SK-N-SH (cell line): Measurements from ENCODE around the gene UNCX.

Source experiments
- EP300 ChIP-seq, 2 experiments: IDR thresholded peaks; 2 replicates each; pipeline versions ENCODE4 v1.4.0 to v1.6.1; 2012; ENCODE audit warnings: borderline replicate concordance in 1 of 2, low read depth in 1 of 2, low read length in 1 of 2
- IRF3 ChIP-seq: fragments of 150-350 bp; IDR thresholded peaks from 2 replicates; pipeline ENCODE4 v1.6.1; 2016; ENCODE audit warnings: mild to moderate bottlenecking, low read depth, low read length
- JUND ChIP-seq: IDR thresholded peaks from 2 replicates; pipeline ENCODE4 v1.4.0; 2012
- POLR2AphosphoS5 ChIP-seq: IDR thresholded peaks from 2 replicates; pipeline ENCODE4 v1.6.1; 2012; ENCODE audit warnings: low read depth, low read length
- REST ChIP-seq: IDR thresholded peaks from 2 replicates; pipeline ENCODE4 v1.6.1; 2012; ENCODE audit warnings: mild to moderate bottlenecking, low read depth, low read length, moderate library complexity
- TEAD4 ChIP-seq: IDR thresholded peaks from 2 replicates; pipeline ENCODE4 v1.4.0; 2012; ENCODE audit warnings: mild to moderate bottlenecking, borderline replicate concordance; ENCODE audit not compliant: insufficient read depth
- TF ChIP-seq, protein P1 (sequence below): fragments of 200-600 bp; sonication (generic); IDR thresholded peaks from 2 replicates; pipeline ENCODE4 v1.6.1; 2017; ENCODE audit warnings: antibody characterized with exemption, mild to moderate bottlenecking, moderate library complexity

GRCh38 chr7:1284743-1285458 is 52.2 kb downstream of the UNCX start:
- TF ChIP-seq, protein P1, sequence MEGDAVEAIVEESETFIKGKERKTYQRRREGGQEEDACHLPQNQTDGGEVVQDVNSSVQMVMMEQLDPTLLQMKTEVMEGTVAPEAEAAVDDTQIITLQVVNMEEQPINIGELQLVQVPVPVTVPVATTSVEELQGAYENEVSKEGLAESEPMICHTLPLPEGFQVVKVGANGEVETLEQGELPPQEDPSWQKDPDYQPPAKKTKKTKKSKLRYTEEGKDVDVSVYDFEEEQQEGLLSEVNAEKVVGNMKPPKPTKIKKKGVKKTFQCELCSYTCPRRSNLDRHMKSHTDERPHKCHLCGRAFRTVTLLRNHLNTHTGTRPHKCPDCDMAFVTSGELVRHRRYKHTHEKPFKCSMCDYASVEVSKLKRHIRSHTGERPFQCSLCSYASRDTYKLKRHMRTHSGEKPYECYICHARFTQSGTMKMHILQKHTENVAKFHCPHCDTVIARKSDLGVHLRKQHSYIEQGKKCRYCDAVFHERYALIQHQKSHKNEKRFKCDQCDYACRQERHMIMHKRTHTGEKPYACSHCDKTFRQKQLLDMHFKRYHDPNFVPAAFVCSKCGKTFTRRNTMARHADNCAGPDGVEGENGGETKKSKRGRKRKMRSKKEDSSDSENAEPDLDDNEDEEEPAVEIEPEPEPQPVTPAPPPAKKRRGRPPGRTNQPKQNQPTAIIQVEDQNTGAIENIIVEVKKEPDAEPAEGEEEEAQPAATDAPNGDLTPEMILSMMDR = no peak
- TF ChIP-seq EP300 (IDR thresholded peaks at IDR 0.05; ENCODE audit: borderline replicate concordance in 1 of 2, low read depth in 1 of 2, low read length in 1 of 2) (no peak), TEAD4 (no peak), IRF3 (no peak), POLR2AphosphoS5 (no peak), REST (no peak), JUND (no peak)
